ENCODE results near the gene FABP6.

The FABP6 gene

GRCh38 chr5:160211352-160211751 is 18.0 kb upstream of the FABP6 start:
- Histone ChIP-seq H3K4me3 (ENCODE audit: low read depth, low read length) (no peak overlapping the region), H3K9me3 (no peaks in the 10 kb centered on the region), H3K36me3 (no peaks in the 10 kb centered on the region), H3K27me3 (no peaks in the 10 kb centered on the region), H3K4me1 (no peaks in the 10 kb centered on the region)
- no peak for TF ChIP-seq CTCF (IDR thresholded peaks at IDR 0.05; ENCODE audit: low read depth, low read length)
- no peak for DNase-seq

GRCh38 chr5:160213537-160213936 is 15.8 kb upstream of the FABP6 start:
- no peaks in the 10 kb centered on the region for H3K27me3 ChIP-seq
- H3K36me3 ChIP-seq: no peaks in the 10 kb centered on the region
- H3K9me3 ChIP-seq: no peaks in the 10 kb centered on the region
- no peaks in the 10 kb centered on the region for H3K4me1 ChIP-seq
- TF ChIP-seq CTCF (IDR thresholded peaks at IDR 0.05; ENCODE audit: low read depth, low read length): no peak
- peak overlapping the region; percentile 30 for H3K4me3 ChIP-seq (ENCODE audit: low read depth, low read length)
- DNase-seq: peak; percentile 63

GRCh38 chr5:160219356-160219755 is 9.9 kb upstream of the FABP6 start:
- no peaks in the 10 kb centered on the region for H3K9me3 ChIP-seq
- TF ChIP-seq CTCF (IDR thresholded peaks at IDR 0.05; ENCODE audit: low read depth, low read length): no peak
- no peak for DNase-seq
- no peaks in the 10 kb centered on the region for H3K36me3 ChIP-seq
- no peaks in the 10 kb centered on the region for H3K27me3 ChIP-seq
- H3K4me1 ChIP-seq: no peaks in the 10 kb centered on the region
- no peak overlapping the region for H3K4me3 ChIP-seq (ENCODE audit: low read depth, low read length)

- Histone ChIP-seq H3K36me3 (no peaks in the 10 kb centered on the region), H3K27me3 (no peaks in the 10 kb centered on the region), H3K9me3 (no peaks in the 10 kb centered on the region), H3K4me1 (no peaks in the 10 kb centered on the region), H3K4me3 (ENCODE audit: low read depth, low read length) (no peak overlapping the region)
- no peak for TF ChIP-seq CTCF (IDR thresholded peaks at IDR 0.05; ENCODE audit: low read depth, low read length)
- no peak for DNase-seq
Measured at GRCh38 chr5:160221082-160221481, 8.2 kb upstream of the FABP6 start.

- H3K4me1 ChIP-seq: no peaks in the 10 kb centered on the region
- no peak for TF ChIP-seq CTCF (IDR thresholded peaks at IDR 0.05; ENCODE audit: low read depth, low read length)
- DNase-seq: no peak
Measured at GRCh38 chr5:160227012-160227411, 2.3 kb upstream of the FABP6 start.

GRCh38 chr5:160230686-160231527 is 1.6 kb downstream of the FABP6 start:
- Histone ChIP-seq H3K4me3 (ENCODE audit: low read depth, low read length) (no peak overlapping the region), H3K4me1 (no peaks in the 10 kb centered on the region), H3K9me3 (no peaks in the 10 kb centered on the region), H3K27me3 (no peaks in the 10 kb centered on the region), H3K36me3 (no peaks in the 10 kb centered on the region)
- DNase-seq: no peak
- no peak for TF ChIP-seq CTCF (IDR thresholded peaks at IDR 0.05; ENCODE audit: low read depth, low read length)

More at GRCh38 chr5:160227012-160227411, 2.3 kb upstream of the FABP6 start:
- H3K4me3 ChIP-seq (ENCODE audit: low read depth, low read length): no peak overlapping the region
- no peaks in the 10 kb centered on the region for H3K27me3 ChIP-seq
- H3K9me3 ChIP-seq: no peaks in the 10 kb centered on the region
- no peaks in the 10 kb centered on the region for H3K36me3 ChIP-seq

All from BE2C (cell line).